K562 (cell line): ENCODE results near the gene FMO5.

Experiments
- CBX5 ChIP-seq: IDR thresholded peaks from 2 replicates; pipeline ENCODE4 v1.6.1; 2014; ENCODE audit warnings: low read depth, borderline replicate concordance
- CEBPB ChIP-seq: fragments of 450-650 bp; IDR thresholded peaks from 2 replicates; pipeline ENCODE4 v1.6.1; 2016; ENCODE audit warnings: missing genetic modification characterization, missing compliant biosample characterization
- CTCF ChIP-seq, 3 experiments: IDR thresholded peaks in 2 of 3; conservative IDR thresholded peaks in 1 of 3; 2 replicates each; pipeline ENCODE4 v1.5.1; 2011 to 2012; ENCODE audit warnings: low read length in 3 of 3, mild to moderate bottlenecking in 3 of 3, control low read depth in 2 of 3, improper control_type of control experiment in 1 of 3, inconsistent platforms in 1 of 3, low read depth in 1 of 3, mixed read lengths in 1 of 3, moderate library complexity in 1 of 3; ENCODE audit not compliant: insufficient read depth in 2 of 3
- MCM3 ChIP-seq: fragments of 450-650 bp; IDR thresholded peaks from 2 replicates; pipeline ENCODE4 v1.6.1; 2016
- NFATC3 ChIP-seq: fragments of 450-650 bp; IDR thresholded peaks from 2 replicates; pipeline ENCODE4 v1.6.1; 2017; ENCODE audit warnings: mild to moderate bottlenecking
- NFE2L1 ChIP-seq: fragments of 450-650 bp; IDR thresholded peaks from 2 replicates; pipeline ENCODE4 v1.6.1; 2016; ENCODE audit warnings: missing genetic modification characterization, low read depth, mild to moderate bottlenecking, missing compliant biosample characterization, moderate library complexity, borderline replicate concordance
- YY1 ChIP-seq, 3 experiments: IDR thresholded peaks; 2 replicates each; pipeline ENCODE4 v1.6.1; 2011; ENCODE audit warnings: low read length in 2 of 3, mild to moderate bottlenecking in 2 of 3, moderate library complexity in 2 of 3, borderline replicate concordance in 1 of 3, control low read depth in 1 of 3, low read depth in 1 of 3; ENCODE audit not compliant: insufficient read depth in 3 of 3, insufficient replicate concordance in 2 of 3, control insufficient read depth in 1 of 3, insufficient read length in 1 of 3; ENCODE audit errors: extremely low read depth in 1 of 3
- ZNF436 ChIP-seq: fragments of 250-450, 450-650 bp; sonication (Bioruptor Pico); formaldehyde crosslinking; IDR thresholded peaks from 2 replicates; pipeline ENCODE4 v1.7.0; 2020; ENCODE audit warnings: mild to moderate bottlenecking
- ZNF449 ChIP-seq: fragments of 250-450 bp; sonication (Bioruptor Pico); IDR thresholded peaks from 2 replicates; pipeline ENCODE4 v1.8.0; 2022; ENCODE audit warnings: moderate library complexity, mild to moderate bottlenecking, inconsistent platforms
- ZNF668 ChIP-seq: fragments of 250-450 bp; sonication (Bioruptor Pico); IDR thresholded peaks from 2 replicates; pipeline ENCODE4 v1.8.0; 2022; ENCODE audit warnings: mild to moderate bottlenecking, inconsistent platforms
- ZNF707 ChIP-seq: fragments of 250-450 bp; sonication (Bioruptor Pico); conservative IDR thresholded peaks from 2 replicates; pipeline ENCODE4 v1.8.0; 2022; ENCODE audit warnings: inconsistent platforms, mild to moderate bottlenecking, moderate library complexity
- ZNF717 ChIP-seq: fragments of 250-450 bp; sonication (Bioruptor Pico); IDR thresholded peaks from 2 replicates; pipeline ENCODE4 v1.5.0; 2021

GRCh38 chr1:147162093-147162492, 63.0 kb downstream of the FMO5 start:
- TF ChIP-seq ZNF436 (no peak), NFATC3 (no peak), ZNF449 (CRISPR knock-in tag) (no peak), CEBPB (no peak), CTCF (IDR thresholded peaks at IDR 0.05 in 2 of 3, conservative IDR thresholded peaks at IDR 0.05 in 1 of 3; ENCODE audit: insufficient read depth in 2 of 3, low read depth in 1 of 3, low read length in 3 of 3) (no peak), MCM3 (no peak), ZNF668 (CRISPR knock-in tag) (no peak), NFE2L1 (no peak), ZNF707 (CRISPR knock-in tag) (no peak), ZNF717 (CRISPR knock-in tag) (no peak), CBX5 (no peak), YY1 (IDR thresholded peaks at IDR 0.05; ENCODE audit: borderline replicate concordance in 1 of 3, control insufficient read depth in 1 of 3, extremely low read depth in 1 of 3, insufficient read depth in 3 of 3, insufficient read length in 1 of 3, insufficient replicate concordance in 2 of 3, low read depth in 1 of 3, low read length in 2 of 3) (no peak)
